Activated CD8-positive, alpha-beta memory T cell treated with anti-CD3 and anti-CD28 coated beads for 36 hours (primary cell): Measurements from ENCODE around the gene GSTP1. TPM values are rescaled to one million over a fixed set of nuclear protein-coding genes. Genes with fewer than 3 reads are reported as not detected.
"Not testable (repeated sequence)": the region's sequence is repeated elsewhere in the genome, so short reads cannot be mapped to it uniquely, and the experiment has no call there.

Experiments used
- CTCF ChIA-PET: fragments of 350-600 bp; sonication (Branson Sonifier 250); formaldehyde crosslinking; loops from one replicate; lab custom pipeline; 2021; ENCODE audit warnings: antibody characterized with exemption; lab: Charles Lee
- POLR2A ChIA-PET: fragments of 350-600 bp; sonication (Branson Sonifier 250); formaldehyde crosslinking; loops from one replicate; lab custom pipeline; 2021; ENCODE audit warnings: antibody characterized with exemption; lab: Charles Lee
- total RNA-seq, 2 experiments: library from RNA; stranded (reverse); gene quantifications; one replicate each; pipeline ENCODE4 v1.2.3, GENCODE V29; 2021

GSTP1 gene
- total RNA-seq, 2 experiments from 2014 or later: 471 to 491 TPM

DNA sequence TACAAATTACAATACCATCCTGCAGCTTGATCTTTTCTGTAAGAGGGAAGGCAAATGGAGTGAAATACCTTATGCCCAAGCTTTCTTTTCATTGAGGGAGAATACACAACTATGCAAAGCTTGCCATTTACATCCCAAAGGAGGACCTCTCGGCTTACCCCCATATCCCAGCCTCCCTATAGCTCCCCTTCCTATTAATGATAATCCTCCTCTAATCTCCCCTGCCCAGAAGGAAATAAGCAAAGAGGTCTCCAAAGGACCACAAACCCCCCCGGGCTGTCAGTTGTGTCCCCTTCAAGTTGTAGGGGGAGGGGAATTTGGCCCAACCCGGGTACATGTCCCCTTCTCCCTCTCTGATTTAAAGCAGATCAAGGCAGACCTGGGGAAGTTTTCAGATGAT, 38.3 kb downstream of the GSTP1 start:
- POLR2A ChIA-PET: interaction anchor here (0.5 kb wide), 1 partner anchor 20 kb away, joined by 5 read pairs; no protein-coding TSS in a partner anchor

DNA sequence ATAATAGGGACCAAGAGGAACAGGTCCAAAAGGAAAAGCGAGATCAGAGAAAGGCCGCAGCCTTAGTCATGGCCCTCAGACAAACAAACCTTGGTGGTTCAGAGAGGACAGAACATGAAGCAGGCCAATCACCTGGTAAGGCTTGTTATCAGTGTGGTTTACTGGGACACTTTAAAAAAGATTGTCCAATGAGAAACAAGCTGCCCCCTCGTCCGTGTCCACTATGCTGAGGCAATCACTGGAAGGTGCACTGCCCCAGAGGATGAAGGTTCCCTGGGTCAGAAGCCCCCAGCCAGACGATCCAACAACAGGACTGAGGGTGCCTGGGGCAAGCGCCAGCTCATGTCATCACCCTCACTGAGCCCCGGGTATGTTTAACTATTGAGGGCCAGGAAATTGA, 39.3 kb downstream of the GSTP1 start:
- POLR2A ChIA-PET, CTCF ChIA-PET: not testable (repeated sequence)

More for the DNA sequence above, 38.3 kb downstream of the GSTP1 start:
- CTCF ChIA-PET: not testable (repeated sequence)

DNA sequence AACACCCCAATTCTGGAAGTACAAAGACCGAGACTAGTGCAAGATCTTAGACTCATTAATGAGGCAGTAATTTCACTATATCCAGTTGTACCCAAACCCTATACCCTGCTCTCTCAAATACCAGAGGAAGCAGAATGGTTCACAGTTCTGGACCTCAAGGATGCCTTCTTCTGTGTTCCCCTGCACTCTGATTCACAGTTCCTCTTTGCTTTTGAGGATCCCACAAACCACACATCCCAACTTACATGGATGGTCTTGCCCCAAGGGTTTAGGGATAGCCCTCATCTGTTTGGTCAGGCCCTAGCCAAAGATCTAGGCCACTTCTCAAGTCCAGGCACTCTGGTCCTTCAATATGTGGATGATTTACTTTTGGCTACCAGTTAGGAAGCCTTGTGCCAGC, 40.2 kb downstream of the GSTP1 start:
- CTCF ChIA-PET, POLR2A ChIA-PET: not testable (repeated sequence)

DNA sequence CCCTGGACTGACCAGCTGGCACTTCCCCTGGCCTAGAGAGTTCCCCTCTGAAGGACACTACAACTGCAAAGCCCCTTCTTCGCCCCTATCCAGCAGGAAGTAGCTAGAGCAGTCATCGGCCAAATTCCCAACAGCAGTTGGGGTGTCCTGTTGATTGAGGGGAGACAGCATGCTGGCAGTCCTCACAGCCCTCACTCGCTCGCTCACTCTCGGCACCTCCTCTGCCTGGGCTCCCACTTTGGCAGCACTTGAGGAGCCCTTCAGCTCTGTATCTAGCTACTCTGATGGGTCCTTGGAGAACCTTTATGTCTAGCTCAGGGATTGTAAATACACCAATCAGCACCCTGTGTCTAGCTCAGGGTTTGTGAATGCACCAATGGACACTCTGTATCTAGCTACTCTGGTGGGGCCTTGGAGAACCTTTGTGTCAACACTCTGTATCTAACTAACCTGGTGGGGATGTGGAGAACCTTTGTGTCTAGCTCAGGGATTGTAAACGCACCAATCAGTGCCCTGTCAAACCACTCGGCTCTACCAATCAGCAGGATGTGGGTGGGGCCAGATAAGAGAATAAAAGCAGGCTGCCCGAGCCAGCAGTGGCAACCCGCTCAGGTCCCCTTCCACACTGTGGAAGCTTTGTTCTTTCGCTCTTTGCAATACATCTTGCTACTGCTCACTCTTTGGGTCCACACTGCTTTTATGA, 42.7 kb downstream of the GSTP1 start:
- CTCF ChIA-PET: interaction anchor here (0.6 to 4.6 kb wide), 2 partner anchors 11 to 31 kb away, joined by 3 to 42 read pairs; no protein-coding TSS in a partner anchor
- POLR2A ChIA-PET: not testable (repeated sequence)

DNA sequence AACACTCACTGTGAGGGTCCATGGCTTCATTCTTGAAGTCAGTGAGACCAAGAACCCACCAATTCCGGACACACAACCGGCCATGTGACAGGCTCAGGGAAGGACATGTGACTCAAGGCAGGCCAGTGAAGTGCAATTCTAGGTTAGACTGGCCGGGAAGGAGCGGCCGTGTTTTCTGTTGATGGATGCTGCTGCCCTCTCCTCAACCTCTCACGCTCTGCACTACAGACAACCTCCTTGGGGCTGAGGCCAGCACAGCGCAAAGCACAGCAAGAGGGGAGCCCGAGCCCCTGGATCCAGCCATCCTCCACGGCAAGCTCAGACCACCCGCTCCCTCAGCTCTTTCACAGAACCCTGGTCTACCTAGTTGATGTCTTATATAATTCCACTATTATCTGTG, 43.4 kb downstream of the GSTP1 start:
- CTCF ChIA-PET: interaction anchor here (4.6 kb wide), 1 partner anchor 12 kb away, joined by 42 read pairs; no protein-coding TSS in a partner anchor
- POLR2A ChIA-PET: no interaction called here

DNA sequence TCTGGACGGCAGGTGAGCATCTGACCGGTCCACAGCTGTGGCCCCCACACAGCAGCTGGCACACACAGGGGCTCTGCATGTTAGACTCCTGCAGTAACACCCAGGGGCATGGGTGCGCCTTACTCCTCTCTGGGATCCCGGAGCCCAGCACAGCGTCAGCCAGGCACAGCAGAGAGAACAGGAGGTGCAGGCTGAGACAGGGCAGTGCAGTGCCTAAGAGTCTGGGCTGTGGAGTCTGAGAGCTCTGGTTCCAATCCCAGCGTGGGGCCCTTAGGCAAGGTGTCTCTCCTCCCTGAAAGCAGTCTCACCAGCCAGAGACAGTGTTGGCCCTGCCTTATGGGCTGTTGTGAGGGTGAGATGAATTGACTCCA, 43.8 kb downstream of the GSTP1 start:
- POLR2A ChIA-PET: no interaction called here
- CTCF ChIA-PET: interaction anchor here (4.6 kb wide), 1 partner anchor 12 kb away, joined by 42 read pairs; no protein-coding TSS in a partner anchor

DNA sequence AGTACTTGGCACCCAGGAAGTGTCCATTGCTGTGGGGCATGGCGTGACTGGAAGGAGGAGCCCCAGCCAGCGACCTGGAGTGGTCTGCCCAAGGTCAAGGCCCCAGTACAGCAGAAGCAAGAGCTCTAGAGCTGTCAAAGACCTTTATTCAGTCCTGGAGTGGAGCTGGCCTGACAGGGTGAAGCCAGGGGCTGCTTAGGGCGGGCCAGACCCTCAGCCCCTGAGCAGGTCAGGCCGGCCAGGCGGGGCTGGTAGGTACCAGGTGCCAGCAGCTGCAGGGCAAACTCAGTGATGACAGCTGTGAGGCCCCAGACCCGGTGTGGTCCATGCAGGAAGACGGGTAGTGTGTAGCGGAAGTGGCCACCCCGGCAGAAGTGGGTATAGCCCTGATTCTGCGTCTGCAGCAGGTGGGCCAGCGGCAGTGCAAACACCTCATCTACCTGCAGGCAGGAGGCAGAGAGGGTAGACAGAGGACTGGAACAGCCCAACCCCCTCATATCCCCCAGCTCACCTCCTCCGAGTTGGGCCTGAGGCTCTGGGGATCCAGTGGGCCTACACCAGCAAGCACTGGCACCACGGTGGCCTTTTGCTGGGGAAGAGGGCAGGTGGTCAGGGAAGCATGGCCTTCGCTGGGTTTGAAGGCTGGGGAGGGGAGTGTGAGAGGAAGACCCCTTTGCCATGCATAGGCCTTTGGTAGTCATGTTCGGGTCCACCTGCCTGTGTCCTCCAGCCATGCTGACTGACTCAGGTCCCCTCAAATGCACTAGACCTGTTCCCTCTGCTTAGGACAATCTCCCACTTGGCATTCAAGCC, 44.4 kb downstream of the GSTP1 start:
- ChIA-PET POLR2A (interaction anchor here (2.2 to 3.1 kb wide), 2 partner anchors 12 to 15 kb away, joined by 6 to 18 read pairs; no protein-coding TSS in a partner anchor), CTCF (interaction anchor here (1.0 to 4.6 kb wide), 7 partner anchors 8 to 35 kb away, joined by 3 to 42 read pairs (median 7); no protein-coding TSS in a partner anchor)

DNA sequence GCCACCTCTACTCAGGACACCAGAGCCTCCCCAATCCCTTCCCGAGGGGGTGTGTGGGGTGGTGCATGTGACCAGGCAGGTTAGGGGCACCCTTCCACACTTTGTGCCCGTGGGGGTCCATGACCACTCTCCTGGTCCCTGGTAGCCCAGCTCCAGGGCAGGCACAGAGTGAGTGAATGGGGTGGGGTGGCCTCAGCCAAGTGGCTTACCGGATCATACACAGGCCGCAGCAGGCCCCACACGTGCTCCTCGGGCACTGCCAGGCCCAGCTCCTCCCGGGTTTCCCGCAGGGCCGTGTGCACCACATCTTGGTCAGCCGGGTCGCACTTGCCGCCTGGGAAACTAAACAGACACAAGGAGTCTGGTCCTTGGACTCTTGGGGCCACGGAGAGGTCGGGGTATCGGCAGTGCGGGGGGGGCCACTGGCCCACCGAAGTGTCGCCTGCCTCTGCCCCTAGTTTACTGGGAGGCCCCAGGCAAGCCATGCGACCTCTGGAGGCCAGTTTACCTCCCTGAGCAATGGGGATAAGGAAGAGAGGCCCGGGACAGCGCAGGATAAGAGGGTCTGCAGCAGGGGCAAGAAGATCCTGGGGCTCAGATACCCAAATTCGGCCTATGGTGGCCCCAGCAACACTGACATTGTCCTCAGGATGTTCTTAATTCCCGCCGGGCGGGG, 45.2 kb downstream of the GSTP1 start:
- POLR2A ChIA-PET: interaction anchor here (1.0 to 3.1 kb wide), 4 partner anchors 11 to 29 kb away, joined by 3 to 18 read pairs (median 6); no protein-coding TSS in a partner anchor

DNA sequence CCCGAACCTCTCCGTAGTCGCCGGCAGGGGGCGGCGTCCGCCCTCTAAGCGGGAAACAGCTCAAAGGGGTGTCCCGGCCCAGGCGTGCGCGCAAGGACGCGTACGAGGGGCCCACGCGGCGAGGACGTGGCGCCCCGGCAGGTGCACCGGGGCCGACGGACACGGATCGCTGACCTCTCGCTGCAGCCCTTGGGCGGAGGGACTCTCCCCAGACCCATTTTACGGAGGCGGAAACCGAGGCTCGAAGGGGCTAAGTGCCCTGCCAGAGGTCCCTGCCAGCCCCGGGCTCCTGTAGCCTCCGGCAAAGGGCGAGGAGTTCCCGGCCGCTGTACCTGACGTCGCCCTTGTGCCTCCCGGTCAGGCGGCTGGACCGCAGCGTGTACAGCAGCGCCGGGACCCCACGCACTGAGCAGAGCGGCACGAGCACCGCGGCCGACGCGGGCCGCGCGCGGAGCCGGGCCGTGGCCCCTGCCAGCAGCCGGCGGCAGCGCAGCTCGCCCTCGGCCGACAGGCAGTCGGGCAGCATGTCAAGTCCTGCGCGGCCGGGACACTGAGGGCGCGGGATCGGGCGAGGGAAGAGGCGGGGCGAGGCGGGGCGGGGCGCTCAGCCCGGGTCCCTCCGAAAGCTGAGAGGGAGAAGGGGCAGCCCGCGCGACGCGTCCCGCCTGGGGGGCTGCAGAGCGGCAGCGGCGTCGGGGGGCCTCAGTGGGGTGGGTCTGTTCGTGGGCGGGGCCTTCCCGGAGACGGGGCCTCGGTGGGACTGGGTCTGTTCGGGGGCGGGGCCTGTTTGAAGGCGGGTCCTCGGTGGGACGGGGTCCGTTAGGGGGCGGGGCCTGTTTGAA, 46.0 kb downstream of the GSTP1 start, which contains the start of gene NUDT8:
Gene NUDT8, minus strand, starts transcription at position 552 of the 842 bp plus-strand sequence. Its CDS starts 26 bp downstream, at position 526.
- ChIA-PET CTCF (interaction anchor here (0.6 to 4.6 kb wide), 19 partner anchors 10 to 228 kb away, joined by 3 to 42 read pairs (median 3); partner anchors contain the start of genes ACY3, GSTP1 and PPP1CA), POLR2A (interaction anchor here (0.7 to 3.1 kb wide), 7 partner anchors 12 to 28 kb away, joined by 3 to 18 read pairs (median 5); partner anchors contain the start of gene ACY3)

More for the DNA sequence above, 45.2 kb downstream of the GSTP1 start:
- CTCF ChIA-PET: interaction anchor here (0.6 to 4.6 kb wide), 16 partner anchors 9 to 147 kb away, joined by 3 to 42 read pairs (median 4); partner anchors contain the start of genes ACY3 and GSTP1

DNA sequence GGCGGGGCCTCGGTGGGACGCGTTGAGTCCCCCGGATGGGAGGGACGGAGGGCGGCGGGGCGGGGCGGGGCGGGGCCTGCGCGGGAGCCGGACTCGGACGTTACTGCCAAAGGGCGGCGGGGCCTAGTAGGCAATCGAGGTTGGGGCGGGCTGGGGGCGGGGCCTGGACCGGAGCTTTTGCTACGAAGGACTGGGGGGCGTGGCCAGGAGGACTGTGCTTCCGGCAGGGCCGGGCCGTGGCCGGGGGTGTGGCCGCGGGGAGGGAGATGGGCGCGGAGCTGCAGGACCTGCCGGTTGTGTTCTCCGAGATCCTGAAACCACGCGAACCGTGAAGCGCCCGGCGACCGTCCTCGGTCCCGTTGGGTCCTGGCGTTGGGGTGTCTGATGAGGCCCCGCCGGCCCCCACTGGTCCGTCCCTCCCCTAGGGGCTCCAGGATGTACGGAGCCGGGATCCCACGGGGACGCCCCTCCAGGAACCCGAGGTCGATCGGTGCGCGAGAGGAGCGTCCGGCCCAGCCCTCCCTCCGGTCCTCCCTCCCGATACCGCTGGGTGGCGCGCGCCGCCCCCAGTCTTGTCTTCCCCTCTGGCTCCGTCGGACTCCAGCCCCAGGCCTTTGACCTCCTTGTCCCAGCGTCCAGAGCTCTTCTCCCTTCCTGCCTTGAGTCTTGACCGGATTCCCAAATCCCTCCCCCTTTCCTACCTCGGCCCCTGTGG, 46.8 kb downstream of the GSTP1 start:
- CTCF ChIA-PET: interaction anchor here (1.0 to 4.6 kb wide), 11 partner anchors 15 to 229 kb away, joined by 3 to 42 read pairs (median 6); partner anchors contain the start of genes ACY3 and PPP1CA

DNA sequence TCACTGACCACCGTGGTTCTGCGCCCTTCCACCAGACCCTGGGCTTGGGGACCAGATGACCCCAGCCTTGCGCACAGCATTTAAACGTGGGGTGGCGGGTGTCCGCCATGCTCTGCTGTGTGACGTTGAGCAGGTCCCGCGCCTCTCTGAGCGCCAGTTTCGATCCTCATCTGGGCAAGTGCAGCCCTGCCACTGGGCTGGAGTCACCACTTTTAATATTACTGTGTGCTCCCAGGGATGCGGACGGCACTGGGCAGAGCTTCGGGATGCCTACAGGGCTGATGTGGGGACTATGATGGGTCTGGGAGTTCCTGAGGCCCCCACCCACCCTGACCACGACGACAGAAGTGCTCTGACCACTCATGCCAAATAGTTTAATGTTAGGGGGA, 47.3 kb downstream of the GSTP1 start:
- ChIA-PET CTCF (interaction anchor here (1.0 to 4.6 kb wide), 6 partner anchors 15 to 229 kb away, joined by 3 to 42 read pairs (median 8); partner anchors contain the start of genes ACY3 and PPP1CA), POLR2A (interaction anchor here (0.6 to 1.4 kb wide), 2 partner anchors 20 to 22 kb away, joined by 3 to 6 read pairs; partner anchors contain the start of gene ACY3)

More for the DNA sequence above, 46.8 kb downstream of the GSTP1 start:
- POLR2A ChIA-PET: interaction anchor here (0.6 to 3.1 kb wide), 7 partner anchors 15 to 27 kb away, joined by 3 to 18 read pairs (median 5); partner anchors contain the start of gene ACY3

DNA sequence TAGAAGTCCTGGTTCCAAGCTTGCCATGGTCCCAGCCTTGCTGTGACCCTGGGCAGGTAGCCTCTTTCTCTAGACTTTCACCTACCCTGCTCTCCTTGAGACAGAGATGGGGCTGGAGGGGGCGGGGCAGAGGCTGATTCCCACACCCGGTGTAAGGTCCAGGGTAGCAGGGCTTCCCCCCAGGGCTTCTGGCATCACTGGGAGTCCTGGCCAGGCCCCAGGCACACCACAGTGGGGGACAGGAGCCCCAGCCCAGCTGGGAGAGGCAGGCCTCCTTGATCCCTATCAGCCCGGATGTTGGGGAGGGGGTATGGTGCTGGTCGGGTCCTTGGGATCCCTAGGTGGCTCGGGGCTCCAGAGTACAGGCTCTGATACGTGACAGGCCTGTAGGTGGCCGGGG, 47.8 kb downstream of the GSTP1 start:
- POLR2A ChIA-PET: no interaction called here
- CTCF ChIA-PET: interaction anchor here (1.4 to 3.3 kb wide), 2 partner anchors 15 to 27 kb away, joined by 6 to 29 read pairs; no protein-coding TSS in a partner anchor

DNA sequence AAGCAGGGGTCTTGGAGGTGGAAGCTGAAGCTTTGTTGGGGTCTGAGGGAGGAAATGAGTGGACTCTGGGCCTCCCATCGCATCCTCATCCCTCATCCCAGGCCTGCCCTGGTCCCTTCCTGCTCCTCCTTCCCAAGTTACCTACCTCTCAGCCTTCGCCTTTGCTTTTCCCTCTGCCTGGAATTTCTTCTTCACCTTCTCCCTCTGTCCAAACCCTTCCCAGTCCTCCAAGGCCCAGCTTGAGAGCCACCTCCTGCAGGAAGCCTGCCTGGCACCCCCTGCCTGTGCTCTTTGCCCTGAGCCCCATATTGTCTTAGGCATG, 48.2 kb downstream of the GSTP1 start:
- ChIA-PET POLR2A (no interaction called here), CTCF (interaction anchor here (1.4 kb wide), 1 partner anchor 14 kb away, joined by 6 read pairs; no protein-coding TSS in a partner anchor)

DNA sequence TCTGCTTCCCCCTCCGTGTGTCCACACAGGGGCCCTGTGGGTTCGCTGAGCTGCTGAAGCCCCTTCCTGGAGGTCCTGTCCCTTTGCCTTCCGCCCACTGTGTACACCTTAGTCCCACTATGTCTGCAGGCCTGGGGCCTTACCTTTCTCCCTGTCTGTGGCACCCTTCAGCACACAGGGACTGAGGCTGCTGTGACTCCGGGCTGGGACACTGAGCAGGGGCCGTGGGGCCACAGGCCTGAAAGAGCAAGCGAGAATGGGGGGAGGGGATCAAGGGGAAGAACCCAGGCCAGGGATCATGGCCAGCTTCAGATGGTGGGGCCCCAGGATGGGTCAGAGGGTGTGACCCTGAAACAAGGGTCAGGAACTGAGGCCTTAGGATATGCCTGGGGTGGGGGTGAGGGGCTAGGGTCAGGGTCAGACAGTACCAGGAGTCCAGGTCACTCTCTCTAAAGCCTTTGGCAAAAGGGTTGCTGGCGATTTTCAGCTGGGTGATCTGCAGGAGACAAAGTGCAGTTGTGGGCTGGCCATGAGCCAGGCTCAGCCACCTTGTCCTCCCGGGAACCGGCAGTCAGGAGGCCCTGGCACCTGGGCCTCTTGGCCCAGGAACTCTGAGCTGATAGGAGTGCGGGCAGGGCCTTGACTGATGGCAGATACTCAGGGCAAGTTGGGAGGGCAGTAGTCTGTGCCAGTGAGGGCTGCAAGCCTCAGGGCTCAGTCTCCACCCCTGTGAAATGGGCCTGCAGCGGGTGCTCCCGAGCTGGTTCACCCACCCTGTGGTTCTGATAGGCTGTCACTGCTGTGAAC, 48.8 kb downstream of the GSTP1 start:
- ChIA-PET POLR2A (no interaction called here), CTCF (interaction anchor here (1.4 kb wide), 1 partner anchor 14 kb away, joined by 6 read pairs; no protein-coding TSS in a partner anchor)

DNA sequence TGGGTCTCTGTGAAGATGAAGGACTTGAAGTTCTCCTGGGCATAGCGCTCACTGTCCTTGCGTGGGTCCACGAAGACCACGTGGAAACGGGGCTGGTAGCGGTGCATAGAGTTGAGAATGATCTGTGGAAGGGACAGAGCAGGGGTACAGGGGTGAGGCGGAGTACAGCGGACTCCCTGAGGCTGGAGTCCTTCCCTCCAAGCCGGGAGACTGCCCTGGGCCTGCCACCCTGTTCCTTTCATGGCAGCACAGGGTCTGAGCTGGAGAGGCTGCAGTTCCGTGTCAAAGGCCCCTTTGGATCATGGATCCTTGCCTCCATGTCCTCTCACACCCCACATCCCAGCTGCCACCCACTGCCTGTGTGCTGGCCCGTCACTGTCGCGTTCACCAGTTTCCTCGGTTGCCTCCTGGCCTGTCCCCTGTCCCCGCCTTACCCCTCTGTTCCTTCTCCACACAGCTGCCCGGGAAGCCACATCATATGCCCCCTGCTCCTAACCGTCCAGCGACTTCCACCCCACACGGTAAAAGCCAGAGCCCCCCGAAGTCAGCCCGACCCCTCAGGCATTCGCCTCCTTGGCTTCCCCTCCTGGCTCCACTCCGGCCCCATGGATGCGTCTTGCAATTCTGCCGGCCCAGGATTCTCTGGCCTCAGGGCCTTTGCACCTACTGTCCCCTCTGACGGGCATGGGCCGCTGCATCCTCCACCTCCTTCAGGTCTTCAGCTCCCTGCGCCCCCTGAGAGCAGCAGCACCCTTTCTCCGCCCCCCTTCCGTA, 49.6 kb downstream of the GSTP1 start:
- POLR2A ChIA-PET: no interaction called here
- CTCF ChIA-PET: no interaction called here
